ENCODE measurements around the gene ADRA2C. TPM values are rescaled to one million over a fixed set of nuclear protein-coding genes. Genes with fewer than 3 reads are reported as not detected.

Gene ADRA2C
- polyA plus RNA-seq, 1 experiment = not detected

DNA sequence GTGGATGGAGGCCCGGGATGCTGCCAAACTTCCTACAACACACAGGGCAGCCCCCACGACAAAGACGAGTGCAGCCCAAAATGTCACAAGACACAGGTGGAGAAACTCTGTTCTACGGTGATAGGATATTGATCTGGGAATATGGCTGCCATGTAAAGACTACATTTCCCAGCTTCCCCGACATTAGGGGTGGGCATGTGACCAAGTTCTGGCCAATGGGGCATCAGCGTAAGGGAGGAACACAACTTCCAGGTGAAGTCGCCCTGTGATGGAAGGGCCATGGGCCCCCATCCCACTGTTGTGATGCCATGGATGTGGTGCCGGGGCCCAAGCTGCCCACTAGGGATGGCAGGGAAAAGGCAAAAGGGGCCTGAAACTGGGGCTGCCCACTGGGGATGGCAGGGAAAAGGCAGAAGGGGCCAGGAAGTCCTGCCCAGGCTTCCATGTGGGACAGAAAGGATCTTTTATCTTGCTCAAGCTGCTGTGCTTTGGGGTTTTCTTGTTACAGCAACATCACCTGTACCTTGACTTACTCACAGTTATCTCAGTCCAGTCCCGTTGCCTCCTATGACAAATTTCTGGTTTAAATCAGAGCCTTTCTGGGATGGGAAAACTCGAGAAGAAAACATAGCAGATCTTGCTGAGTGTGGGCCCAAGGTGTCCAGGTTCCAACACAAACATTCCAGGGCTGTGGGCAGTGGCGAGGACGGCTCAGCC lies 9.7 kb upstream of the ADRA2C start:
- Histone ChIP-seq H3K4me3 (ENCODE audit: low read depth, low read length) (no peak overlapping the region), H3K27ac (ENCODE audit: low read depth, low read length) (no peak overlapping the region), H3K27me3 (ENCODE audit: control insufficient read depth, insufficient read depth, low read length) (peaks cover 3% of the 10 kb centered on the region), H3K9me3 (ENCODE audit: control insufficient read depth, insufficient read depth, low read length) (no peaks in the 10 kb centered on the region)
- POLR2A ChIA-PET = no interaction called here
- CTCF ChIA-PET = no interaction called here
- DNase-seq (ENCODE audit: low read depth, low spot score) = no peak
- TF ChIP-seq, protein P1, sequence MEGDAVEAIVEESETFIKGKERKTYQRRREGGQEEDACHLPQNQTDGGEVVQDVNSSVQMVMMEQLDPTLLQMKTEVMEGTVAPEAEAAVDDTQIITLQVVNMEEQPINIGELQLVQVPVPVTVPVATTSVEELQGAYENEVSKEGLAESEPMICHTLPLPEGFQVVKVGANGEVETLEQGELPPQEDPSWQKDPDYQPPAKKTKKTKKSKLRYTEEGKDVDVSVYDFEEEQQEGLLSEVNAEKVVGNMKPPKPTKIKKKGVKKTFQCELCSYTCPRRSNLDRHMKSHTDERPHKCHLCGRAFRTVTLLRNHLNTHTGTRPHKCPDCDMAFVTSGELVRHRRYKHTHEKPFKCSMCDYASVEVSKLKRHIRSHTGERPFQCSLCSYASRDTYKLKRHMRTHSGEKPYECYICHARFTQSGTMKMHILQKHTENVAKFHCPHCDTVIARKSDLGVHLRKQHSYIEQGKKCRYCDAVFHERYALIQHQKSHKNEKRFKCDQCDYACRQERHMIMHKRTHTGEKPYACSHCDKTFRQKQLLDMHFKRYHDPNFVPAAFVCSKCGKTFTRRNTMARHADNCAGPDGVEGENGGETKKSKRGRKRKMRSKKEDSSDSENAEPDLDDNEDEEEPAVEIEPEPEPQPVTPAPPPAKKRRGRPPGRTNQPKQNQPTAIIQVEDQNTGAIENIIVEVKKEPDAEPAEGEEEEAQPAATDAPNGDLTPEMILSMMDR (IDR thresholded peaks at IDR 0.05; ENCODE audit: low read depth, low read length) = no peak

DNA sequence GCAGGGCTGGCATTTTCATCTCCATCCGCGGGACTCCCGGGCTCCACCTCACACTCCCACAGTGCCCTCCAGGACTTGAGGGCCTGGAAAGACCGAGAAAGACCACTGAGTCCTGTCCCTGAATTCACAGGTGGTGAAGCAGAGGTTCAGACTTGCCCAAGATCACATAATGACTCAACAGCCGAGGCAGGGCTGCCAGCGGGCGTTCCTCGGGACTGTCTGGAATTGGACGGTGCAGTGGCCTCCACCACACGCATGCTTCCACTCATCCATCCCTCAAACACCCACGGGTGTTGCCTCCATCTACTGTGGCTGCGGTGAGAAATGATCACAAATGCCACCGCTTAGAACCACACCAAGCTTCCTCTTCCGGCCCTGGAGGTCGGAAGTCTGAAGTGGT lies 6.9 kb upstream of the ADRA2C start:
- Histone ChIP-seq H3K9me3 (ENCODE audit: control insufficient read depth, insufficient read depth, low read length) (no peaks in the 10 kb centered on the region; the same call in 1 of the 2 replicates), H3K27me3 (ENCODE audit: control insufficient read depth, insufficient read depth, low read length) (peaks cover 4% of the 10 kb centered on the region), H3K4me3 (ENCODE audit: low read depth, low read length) (no peak overlapping the region), H3K27ac (ENCODE audit: low read depth, low read length) (no peak overlapping the region)
- ChIA-PET POLR2A (no interaction called here), CTCF (no interaction called here)
- DNase-seq (ENCODE audit: low read depth, low spot score) = no peak
- TF ChIP-seq, protein P1 (IDR thresholded peaks at IDR 0.05; ENCODE audit: low read depth, low read length) = no peak

DNA sequence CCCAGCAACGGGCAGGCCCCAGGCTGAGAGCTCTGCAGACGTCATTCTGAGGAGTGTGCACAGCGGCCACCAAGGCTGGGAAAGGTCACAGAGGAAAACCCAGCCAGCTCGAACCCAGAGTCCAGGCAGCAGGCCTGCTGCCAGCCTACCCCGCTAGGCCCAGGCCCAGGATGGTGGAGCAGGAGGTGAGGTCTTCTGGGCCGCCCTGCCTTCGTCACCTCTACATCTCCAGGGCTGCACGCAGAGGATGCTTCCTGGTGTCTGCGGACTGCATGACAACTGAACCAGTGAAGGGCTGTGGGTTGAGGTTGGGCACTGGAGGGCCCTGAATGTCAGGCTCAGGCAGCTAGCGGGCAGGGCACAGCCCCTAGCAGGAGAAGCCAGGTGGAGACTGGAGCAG lies 5.8 kb upstream of the ADRA2C start:
- no peak overlapping the region for H3K27ac ChIP-seq (ENCODE audit: low read depth, low read length)
- ChIA-PET POLR2A (no interaction called here), CTCF (no interaction called here)
- DNase-seq (ENCODE audit: low read depth, low spot score) = no peak
- no peaks in the 10 kb centered on the region; the same call in 1 of the 2 replicates for H3K9me3 ChIP-seq (ENCODE audit: control insufficient read depth, insufficient read depth, low read length)
- peaks cover 8% of the 10 kb centered on the region for H3K27me3 ChIP-seq (ENCODE audit: control insufficient read depth, insufficient read depth, low read length)
- TF ChIP-seq, protein P1 (IDR thresholded peaks at IDR 0.05; ENCODE audit: low read depth, low read length) = no peak
- H3K4me3 ChIP-seq (ENCODE audit: low read depth, low read length) = no peak overlapping the region

DNA sequence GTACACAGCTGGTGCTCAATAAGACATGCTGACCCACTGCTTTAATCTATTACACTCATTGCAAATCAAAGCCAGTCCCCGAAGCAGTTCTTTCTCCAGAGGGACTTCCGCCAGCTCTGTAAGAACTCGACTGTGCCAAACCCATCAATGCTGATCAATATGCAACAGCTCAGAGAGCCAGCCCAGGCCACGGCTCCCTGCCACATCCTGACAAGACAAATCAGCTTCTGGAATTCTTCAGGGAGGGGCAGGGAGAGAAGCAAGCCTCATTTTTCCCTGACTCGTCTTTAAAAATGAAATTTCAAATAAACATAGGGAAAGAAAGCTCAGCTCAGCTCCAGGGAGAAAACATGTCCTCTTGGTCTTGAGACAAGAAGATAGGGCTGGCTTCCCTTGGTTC lies 5.3 kb upstream of the ADRA2C start:
- no peak overlapping the region for H3K27ac ChIP-seq (ENCODE audit: low read depth, low read length)
- no peak overlapping the region for H3K4me3 ChIP-seq (ENCODE audit: low read depth, low read length)
- peaks cover 8% of the 10 kb centered on the region for H3K27me3 ChIP-seq (ENCODE audit: control insufficient read depth, insufficient read depth, low read length)
- TF ChIP-seq, protein P1 (IDR thresholded peaks at IDR 0.05; ENCODE audit: low read depth, low read length) = no peak
- POLR2A ChIA-PET = no interaction called here
- H3K9me3 ChIP-seq (ENCODE audit: control insufficient read depth, insufficient read depth, low read length) = no peaks in the 10 kb centered on the region; the same call in 1 of the 2 replicates
- DNase-seq (ENCODE audit: low read depth, low spot score) = no peak
- CTCF ChIA-PET = no interaction called here

DNA sequence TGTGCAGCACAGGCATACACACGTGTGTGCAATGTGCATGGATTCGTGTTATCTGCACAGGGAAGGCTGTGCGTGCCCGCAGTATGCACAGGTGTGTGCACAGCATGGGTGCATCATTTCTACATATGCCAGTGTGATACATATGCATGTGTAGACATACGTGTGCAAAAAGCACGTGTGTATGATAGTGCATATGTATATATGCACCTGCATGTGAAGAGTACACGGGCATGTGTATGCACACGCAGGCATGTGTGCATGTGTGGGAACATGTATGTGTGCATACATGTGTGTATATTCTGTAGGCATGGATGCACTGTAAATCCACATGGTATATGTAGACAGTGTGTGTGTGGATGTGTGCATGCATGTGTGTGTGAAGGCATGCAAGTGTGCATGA lies 3.9 kb upstream of the ADRA2C start:
- CTCF ChIA-PET = no interaction called here
- POLR2A ChIA-PET = no interaction called here
- no peak for DNase-seq (ENCODE audit: low read depth, low spot score)
- peaks cover 4% of the 10 kb centered on the region; the same call in 1 of the 2 replicates for H3K9me3 ChIP-seq (ENCODE audit: control insufficient read depth, insufficient read depth, low read length)
- H3K27ac ChIP-seq (ENCODE audit: low read depth, low read length) = no peak overlapping the region
- H3K4me3 ChIP-seq (ENCODE audit: low read depth, low read length) = no peak overlapping the region
- TF ChIP-seq, protein P1 (IDR thresholded peaks at IDR 0.05; ENCODE audit: low read depth, low read length) = no peak
- peaks cover 13% of the 10 kb centered on the region for H3K27me3 ChIP-seq (ENCODE audit: control insufficient read depth, insufficient read depth, low read length)

Data from AG04450 (cell line).